GM13977 (cell line): Measurements from ENCODE around the gene HDGF.

Source experiments
- DNase-seq: peaks from one replicate; pipeline ENCODE4 v3.0.0; 2012; ENCODE audit warnings: low spot score
- in situ Hi-C: fragments of 300-500 bp; cut with MboI; formaldehyde crosslinking; loops from one replicate; pipeline ENCODE4 v1.12.0; 2022; ENCODE audit warnings: low sequenced_read_pairs, low pct_unique_long_range_greater_than_20kb, mixed read lengths, inconsistent platforms; ENCODE audit not compliant: unreplicated experiment
- TF ChIP-seq, protein P1 (sequence below): IDR thresholded peaks from 2 replicates; pipeline ENCODE4 v1.5.1; 2012; ENCODE audit warnings: mild to moderate bottlenecking, control low read depth; ENCODE audit not compliant: insufficient read depth; ENCODE audit errors: extremely low read depth, missing control alignments

The HDGF gene

DNA sequence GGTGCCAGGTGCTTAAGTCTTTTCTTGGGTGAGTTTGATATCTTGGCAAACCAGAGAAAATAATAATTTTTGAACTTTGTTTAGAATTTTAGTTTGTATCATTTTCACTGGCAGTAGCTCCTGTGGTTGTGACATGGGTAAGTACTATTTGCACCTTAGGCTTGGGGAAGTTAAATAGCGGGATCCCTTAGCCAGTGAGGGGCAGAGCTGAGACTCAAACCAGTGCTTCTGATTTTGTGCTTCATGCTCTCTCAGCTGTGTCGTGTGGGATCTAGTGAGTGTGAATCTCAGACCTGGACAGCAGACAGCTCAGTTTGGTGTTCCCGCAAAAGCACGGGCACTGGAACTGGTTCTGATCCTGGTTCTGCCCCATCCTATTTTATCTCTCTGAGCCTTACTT lies 25.5 kb upstream of the HDGF start:
- no peak for DNase-seq
- TF ChIP-seq, protein P1, sequence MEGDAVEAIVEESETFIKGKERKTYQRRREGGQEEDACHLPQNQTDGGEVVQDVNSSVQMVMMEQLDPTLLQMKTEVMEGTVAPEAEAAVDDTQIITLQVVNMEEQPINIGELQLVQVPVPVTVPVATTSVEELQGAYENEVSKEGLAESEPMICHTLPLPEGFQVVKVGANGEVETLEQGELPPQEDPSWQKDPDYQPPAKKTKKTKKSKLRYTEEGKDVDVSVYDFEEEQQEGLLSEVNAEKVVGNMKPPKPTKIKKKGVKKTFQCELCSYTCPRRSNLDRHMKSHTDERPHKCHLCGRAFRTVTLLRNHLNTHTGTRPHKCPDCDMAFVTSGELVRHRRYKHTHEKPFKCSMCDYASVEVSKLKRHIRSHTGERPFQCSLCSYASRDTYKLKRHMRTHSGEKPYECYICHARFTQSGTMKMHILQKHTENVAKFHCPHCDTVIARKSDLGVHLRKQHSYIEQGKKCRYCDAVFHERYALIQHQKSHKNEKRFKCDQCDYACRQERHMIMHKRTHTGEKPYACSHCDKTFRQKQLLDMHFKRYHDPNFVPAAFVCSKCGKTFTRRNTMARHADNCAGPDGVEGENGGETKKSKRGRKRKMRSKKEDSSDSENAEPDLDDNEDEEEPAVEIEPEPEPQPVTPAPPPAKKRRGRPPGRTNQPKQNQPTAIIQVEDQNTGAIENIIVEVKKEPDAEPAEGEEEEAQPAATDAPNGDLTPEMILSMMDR: no peak
- in situ Hi-C loops: no loop called here

DNA sequence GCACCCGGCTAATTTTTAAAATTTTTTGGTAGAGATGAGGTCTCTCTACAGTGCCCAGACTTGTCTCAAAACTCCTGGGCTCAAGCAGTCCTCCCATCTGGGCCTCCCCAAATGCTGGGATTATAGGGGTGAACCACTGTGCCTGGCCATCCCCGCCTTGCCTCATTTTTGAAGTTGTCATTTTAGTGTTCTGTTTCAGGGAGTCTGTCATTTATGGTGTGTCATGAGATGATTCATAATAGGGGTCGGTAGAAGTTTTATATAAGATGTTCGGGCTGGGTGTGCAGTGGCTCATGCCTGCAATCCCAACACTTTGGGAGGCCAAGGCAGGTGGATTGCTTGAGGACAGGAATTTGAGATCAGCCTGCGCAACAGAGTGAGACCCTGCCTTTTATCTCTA lies 24.3 kb upstream of the HDGF start:
- in situ Hi-C loops: no loop called here
- TF ChIP-seq, protein P1: no peak
- no peak for DNase-seq

DNA sequence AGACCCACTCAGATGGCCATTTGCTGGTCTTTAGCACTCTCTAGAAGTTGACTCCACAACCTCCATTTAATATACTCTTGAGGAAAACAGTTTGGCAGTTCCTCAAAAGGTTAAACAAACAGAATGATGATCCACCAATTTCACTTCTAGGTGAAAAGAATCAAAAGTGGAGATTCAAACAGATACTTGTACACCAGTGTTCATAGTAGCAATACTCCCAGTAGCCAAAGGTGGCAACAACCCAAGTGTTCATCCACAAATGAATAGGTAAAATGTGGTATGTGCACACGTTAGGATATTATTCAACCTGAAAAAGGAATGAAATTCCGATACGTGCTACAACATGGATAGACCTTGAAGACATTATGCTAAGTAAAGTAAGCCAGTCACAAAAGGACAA lies 22.1 kb upstream of the HDGF start:
- no peak for DNase-seq
- in situ Hi-C loops: no loop called here
- TF ChIP-seq, protein P1: no peak

DNA sequence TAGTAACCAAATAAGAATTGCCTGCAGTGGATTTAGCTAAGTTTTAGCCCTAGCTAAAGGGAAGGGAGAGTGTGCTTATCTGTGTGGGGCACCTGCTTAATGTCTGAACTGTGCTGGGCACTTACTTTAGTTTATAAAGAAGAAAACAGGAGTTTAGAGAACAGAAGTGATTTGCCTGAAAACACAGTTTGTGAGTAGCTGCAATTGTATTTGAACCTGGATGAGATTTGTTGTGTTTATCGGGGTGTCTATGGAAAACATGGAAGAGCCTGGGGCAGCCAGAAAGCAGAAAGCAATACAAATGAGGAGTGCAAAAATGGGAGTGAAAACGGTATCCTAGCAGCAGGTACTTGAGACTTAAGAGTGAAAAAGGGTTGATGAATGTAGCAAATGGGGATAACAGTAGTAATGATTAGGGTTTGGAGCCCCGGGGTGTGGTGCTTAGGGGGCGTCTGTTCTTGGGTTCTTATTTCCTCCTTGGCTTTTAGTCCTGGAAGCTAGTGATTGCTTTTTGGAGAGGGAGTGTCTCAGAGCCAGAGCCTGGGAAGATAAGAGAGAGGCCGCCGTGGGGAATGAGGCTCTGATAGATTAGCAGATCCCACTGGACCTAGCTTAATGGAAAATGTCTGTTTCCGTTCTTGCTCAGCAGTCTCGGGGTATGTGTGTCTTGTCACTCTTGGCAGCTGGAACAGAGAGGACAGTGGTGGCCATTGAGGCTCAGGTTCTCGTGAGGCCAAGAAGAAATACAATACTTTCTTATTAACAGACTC lies 21.4 kb upstream of the HDGF start:
- in situ Hi-C loops: no loop called here
- TF ChIP-seq, protein P1: no peak
- no peak for DNase-seq

DNA sequence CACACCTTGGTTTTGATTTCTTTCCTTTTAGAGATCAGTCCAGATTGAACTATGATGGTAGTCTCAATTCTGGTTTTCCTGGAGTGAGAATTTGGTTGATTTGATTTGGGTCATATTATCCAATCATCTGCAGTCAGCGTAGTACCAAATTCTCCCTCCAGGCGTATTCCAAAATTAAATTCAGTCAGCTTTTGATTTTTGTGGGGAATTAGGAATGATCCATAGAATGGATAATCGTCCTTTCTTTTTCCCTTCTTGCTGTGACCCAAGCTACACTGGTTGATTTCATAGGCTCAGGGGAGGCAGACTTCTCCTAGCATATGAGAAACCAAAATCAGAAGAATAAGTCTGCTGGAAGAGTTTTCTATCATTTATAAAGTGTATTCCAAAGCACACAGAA lies 20.7 kb upstream of the HDGF start:
- TF ChIP-seq, protein P1: no peak
- DNase-seq: no peak
- in situ Hi-C loops: no loop called here

DNA sequence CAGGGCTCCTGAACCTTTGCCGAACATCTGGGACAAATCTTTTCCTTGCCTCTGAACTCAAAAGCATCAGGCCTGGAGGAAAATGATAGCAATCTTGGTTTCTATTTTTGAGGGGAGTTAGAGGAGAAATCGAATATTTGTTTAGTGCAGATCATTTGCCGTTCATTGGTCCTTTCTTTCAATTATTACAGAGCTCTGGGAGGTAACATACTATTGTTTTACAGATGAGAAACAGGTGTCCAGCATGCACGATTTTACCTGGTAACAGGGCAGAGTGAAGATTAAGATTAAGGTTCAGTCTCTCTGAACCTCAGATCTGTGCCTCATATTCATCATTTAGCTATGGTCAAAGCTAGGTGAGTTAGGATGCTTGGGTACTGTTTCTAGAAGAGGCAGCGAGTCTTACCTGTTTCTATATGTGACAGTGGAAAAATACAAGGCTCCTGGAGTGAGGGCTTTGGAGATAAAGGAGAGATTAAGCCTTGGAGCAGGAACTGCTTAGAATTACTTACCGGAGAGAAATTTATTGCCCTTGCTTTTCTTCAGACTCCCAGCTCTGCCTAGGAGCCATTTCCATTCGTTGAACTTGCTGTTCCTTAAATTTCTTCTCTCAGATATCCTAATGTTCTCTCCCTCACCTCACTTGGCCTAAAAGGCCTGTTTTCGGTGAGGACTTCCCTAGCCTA lies 17.3 kb upstream of the HDGF start:
- in situ Hi-C loops: no loop called here
- TF ChIP-seq, protein P1: no peak
- DNase-seq: no peak
